Gastroesophageal sphincter (tissue), 3 donors: ENCODE data around the gene TTC9B.

Source experiments
- CTCF ChIP-seq, 4 experiments: fragments of 200-600 bp in 2 of 4; fragments of 450-650 bp in 2 of 4; sonication (generic) in 1 of 4; IDR thresholded peaks; one replicate each; pipeline ENCODE4 v1.5.1; 2017 to 2019; ENCODE audit warnings: antibody characterized with exemption in 4 of 4, mild to moderate bottlenecking in 2 of 4, moderate library complexity in 2 of 4
- EP300 ChIP-seq: sonication (generic); formaldehyde crosslinking; IDR thresholded peaks from one replicate; pipeline ENCODE4 v1.6.1; 2017; ENCODE audit warnings: antibody characterized with exemption, mild to moderate bottlenecking
- POLR2A ChIP-seq, 2 donors: fragments of 450-650 bp; IDR thresholded peaks; one replicate each; pipeline ENCODE4 v1.6.1; 2017; ENCODE audit warnings: antibody characterized with exemption in 2 of 2, mild to moderate bottlenecking in 2 of 2, moderate library complexity in 1 of 2
- POLR2AphosphoS5 ChIP-seq: sonication (generic); formaldehyde crosslinking; IDR thresholded peaks from one replicate; pipeline ENCODE4 v1.6.1; 2017; ENCODE audit warnings: antibody characterized with exemption

DNA sequence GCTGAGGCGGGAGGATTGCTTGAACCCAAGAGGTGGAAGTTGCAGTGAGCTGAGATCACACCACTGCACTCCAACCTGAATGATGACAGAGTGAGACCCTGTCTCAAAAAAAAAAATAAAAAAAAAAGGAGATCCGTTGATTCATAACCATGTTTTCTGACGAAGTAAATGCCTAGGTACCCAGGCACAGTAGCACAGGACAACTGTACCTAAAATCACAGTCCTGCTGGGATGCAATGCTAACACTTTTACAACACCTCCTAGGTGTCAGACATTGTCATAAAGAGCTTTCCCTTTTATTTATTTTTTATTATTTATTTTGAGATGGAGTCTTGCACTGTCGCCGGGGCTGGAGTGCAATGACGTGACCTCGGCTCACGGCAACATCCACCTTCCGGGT, 2.5 kb upstream of the TTC9B start:
- TF ChIP-seq EP300 (no peak), POLR2A (IDR thresholded peaks at IDR 0.05) (no peak), CTCF (IDR thresholded peaks at IDR 0.05) (no peak), POLR2AphosphoS5 (no peak)
